Measurements from ENCODE around the gene VPS37C. TPM values are rescaled to one million over a fixed set of nuclear protein-coding genes. Genes with fewer than 3 reads are reported as not detected.

Gene VPS37C
- total RNA-seq, 1 experiment from 2014 or later: 23.4 TPM

- no peak for TF ChIP-seq ZBTB43 (CRISPR knock-in tag; IDR thresholded peaks at IDR 0.05)
- no peak for TF ChIP-seq PREB (CRISPR knock-in tag; IDR thresholded peaks at IDR 0.05; ENCODE audit: borderline replicate concordance)
- no peak for TF ChIP-seq ZBTB21 (CRISPR knock-in tag; IDR thresholded peaks at IDR 0.05; ENCODE audit: borderline replicate concordance)
- no peak for TF ChIP-seq CTCF (IDR thresholded peaks at IDR 0.05)
- TF ChIP-seq AR (CRISPR knock-in tag; IDR thresholded peaks at IDR 0.05): no peak
These were observed 35.0 kb downstream of the VPS37C start (continued) for GRCh38 chr11:61126256-61126655.

DNA sequence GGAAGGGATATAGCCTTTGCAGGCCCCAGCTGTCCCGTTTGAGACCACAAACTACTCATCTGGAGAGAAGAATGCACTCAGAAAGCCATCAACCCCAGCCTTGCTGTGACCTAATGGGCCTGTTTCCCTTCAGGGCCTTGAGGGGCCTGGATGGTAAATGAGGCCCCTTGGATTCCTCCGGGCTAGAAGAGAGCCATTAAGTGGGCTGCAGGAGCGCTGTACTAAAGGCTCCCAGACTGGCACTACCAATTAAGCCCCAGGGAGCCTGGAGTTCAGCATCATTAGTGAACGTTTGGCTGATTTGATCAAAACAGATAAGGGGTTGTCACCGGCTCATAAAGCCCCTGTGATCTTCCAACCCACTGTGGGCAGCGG, 35.9 kb downstream of the VPS37C start:
- peaks cover 6% of the 10 kb centered on the region for H3K4me1 Mint-ChIP-seq
- no peak for TF ChIP-seq AR (CRISPR knock-in tag; IDR thresholded peaks at IDR 0.05)
- no peak for TF ChIP-seq ZBTB21 (CRISPR knock-in tag; IDR thresholded peaks at IDR 0.05; ENCODE audit: borderline replicate concordance)
- TF ChIP-seq KAT7 (CRISPR knock-in tag; IDR thresholded peaks at IDR 0.05; ENCODE audit: borderline replicate concordance): no peak
- TF ChIP-seq FOXJ3 (CRISPR knock-in tag; IDR thresholded peaks at IDR 0.05; ENCODE audit: borderline replicate concordance): no peak
- no peak for TF ChIP-seq ELF4 (CRISPR knock-in tag; IDR thresholded peaks at IDR 0.05; ENCODE audit: low read depth)
- TF ChIP-seq AFF4 (CRISPR knock-in tag; IDR thresholded peaks at IDR 0.05; ENCODE audit: borderline replicate concordance): no peak
- no peak for TF ChIP-seq ZNF138 (CRISPR knock-in tag; conservative IDR thresholded peaks at IDR 0.05)
- TF ChIP-seq NFYB (CRISPR knock-in tag; conservative IDR thresholded peaks at IDR 0.05; ENCODE audit: low read depth): no peak
- no peak for TF ChIP-seq TP53 (CRISPR knock-in tag; IDR thresholded peaks at IDR 0.05)
- TF ChIP-seq CTCF (IDR thresholded peaks at IDR 0.05): no peak
- no peak for TF ChIP-seq TEAD1 (CRISPR knock-in tag; IDR thresholded peaks at IDR 0.05)
- no peak for TF ChIP-seq IRF1 (CRISPR knock-in tag; IDR thresholded peaks at IDR 0.05)
- ChIA-PET POLR2A (no interaction called here), CTCF (interaction anchor here (2.5 kb wide), 1 partner anchor 155 kb away, joined by 10 read pairs; no protein-coding TSS in a partner anchor)
- ATAC-seq (no peak), DNase-seq (ENCODE audit: low spot score) (no peak)
- no peak overlapping the region for H3K4me3 Mint-ChIP-seq
- H3K27me3 Mint-ChIP-seq (ENCODE audit: low read depth): no peaks in the 10 kb centered on the region; the same call in 1 of the 2 replicates
- no peak overlapping the region for H3K27ac Mint-ChIP-seq
- no peaks in the 10 kb centered on the region for H3K36me3 Mint-ChIP-seq
- H3K9me3 Mint-ChIP-seq: no peaks in the 10 kb centered on the region
